ENCODE data around the gene CCDC142. TPM values are rescaled to one million over a fixed set of nuclear protein-coding genes. Genes with fewer than 3 reads are reported as not detected.

CCDC142 gene
- total and polyA plus RNA-seq, 10 donors = 2.8 to 59.4 (median 26.0) TPM

DNA sequence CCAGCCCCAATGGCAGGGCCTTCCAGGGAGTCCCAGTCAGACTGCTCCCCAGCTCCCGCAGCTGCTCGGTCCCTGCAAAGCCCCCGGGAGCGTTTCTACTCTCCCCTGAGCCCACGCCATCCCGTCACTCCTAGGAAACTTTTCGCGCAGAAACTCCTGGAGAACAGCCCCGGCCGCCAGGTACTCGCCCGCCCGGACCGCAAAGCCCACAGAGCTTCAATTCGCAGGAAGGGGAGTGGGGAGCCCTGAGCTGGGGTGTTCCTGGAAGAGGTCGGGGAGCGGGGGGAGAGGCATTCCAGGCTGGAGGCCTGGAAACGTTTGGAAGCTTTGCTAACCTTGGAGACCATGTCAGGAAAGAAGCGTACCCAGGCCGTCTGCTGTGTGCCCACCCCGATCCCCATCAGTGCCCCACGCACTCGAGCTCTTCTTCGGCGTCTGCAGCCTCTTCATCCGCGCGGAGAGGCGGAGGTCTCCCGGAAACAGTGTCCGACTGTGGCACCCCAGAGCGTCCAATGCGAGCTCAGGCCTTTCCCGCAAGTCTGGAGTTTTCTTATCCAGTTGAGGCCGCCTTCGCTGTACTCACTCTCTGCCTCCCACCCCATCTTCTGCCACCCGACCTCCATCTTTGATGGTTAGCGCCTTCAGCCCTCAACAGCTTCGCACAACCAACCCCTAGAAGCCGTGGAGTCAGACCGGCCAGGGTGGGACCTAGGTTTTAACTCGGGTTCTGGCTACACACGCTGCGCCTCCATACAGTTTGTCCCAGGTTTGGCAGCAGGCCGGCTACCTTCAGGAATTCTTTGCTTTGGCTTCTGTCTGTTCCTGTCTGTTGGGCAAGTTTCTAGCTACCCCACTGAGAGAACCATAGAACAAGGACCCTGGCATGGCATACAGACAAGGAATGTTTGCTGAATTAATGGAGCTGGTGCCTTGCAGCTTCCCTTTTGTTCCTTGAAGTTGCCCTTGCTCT lies 21.0 kb upstream of the CCDC142 start:
- DNase-seq = peak; percentile 74
- intact Hi-C loops (cut with DNase I; ENCODE audit: low total_unique reads) = loop anchor here (5.0 kb wide), 1 partner anchor 84 kb away; no protein-coding TSS in a partner anchor
- 48 to 61% (median 56%) methylated on average over 42 to 45 of the region's 45 CpGs for WGBS, 5 donors
- Histone ChIP-seq H3K36me3 (peaks cover 0 to 23% (median 16%) of the 10 kb centered on the region in 6 donors), H3K9me3 (no peaks in the 10 kb centered on the region), H3K4me1 (peaks cover 29 to 83% (median 74%) of the 10 kb centered on the region in 6 donors), H3K4me3 (peak overlapping the region; percentile 41 to 90 (median 54)), H3K27ac (peak overlapping the region; percentile 41 to 86 (median 71)), H3K27me3 (replicated peaks in 1 of 7) (peaks cover 9 to 57% (median 31%) of the 10 kb centered on the region in 7 donors)
- TF ChIP-seq, protein P1, sequence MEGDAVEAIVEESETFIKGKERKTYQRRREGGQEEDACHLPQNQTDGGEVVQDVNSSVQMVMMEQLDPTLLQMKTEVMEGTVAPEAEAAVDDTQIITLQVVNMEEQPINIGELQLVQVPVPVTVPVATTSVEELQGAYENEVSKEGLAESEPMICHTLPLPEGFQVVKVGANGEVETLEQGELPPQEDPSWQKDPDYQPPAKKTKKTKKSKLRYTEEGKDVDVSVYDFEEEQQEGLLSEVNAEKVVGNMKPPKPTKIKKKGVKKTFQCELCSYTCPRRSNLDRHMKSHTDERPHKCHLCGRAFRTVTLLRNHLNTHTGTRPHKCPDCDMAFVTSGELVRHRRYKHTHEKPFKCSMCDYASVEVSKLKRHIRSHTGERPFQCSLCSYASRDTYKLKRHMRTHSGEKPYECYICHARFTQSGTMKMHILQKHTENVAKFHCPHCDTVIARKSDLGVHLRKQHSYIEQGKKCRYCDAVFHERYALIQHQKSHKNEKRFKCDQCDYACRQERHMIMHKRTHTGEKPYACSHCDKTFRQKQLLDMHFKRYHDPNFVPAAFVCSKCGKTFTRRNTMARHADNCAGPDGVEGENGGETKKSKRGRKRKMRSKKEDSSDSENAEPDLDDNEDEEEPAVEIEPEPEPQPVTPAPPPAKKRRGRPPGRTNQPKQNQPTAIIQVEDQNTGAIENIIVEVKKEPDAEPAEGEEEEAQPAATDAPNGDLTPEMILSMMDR (IDR thresholded peaks at IDR 0.05 in 8 of 11, conservative IDR thresholded peaks at IDR 0.05 in 3 of 11) = no peak
- TF ChIP-seq POLR2AphosphoS5 (IDR thresholded peaks at IDR 0.05) = no peak
- no peak for TF ChIP-seq POLR2A (IDR thresholded peaks at IDR 0.05)

DNA sequence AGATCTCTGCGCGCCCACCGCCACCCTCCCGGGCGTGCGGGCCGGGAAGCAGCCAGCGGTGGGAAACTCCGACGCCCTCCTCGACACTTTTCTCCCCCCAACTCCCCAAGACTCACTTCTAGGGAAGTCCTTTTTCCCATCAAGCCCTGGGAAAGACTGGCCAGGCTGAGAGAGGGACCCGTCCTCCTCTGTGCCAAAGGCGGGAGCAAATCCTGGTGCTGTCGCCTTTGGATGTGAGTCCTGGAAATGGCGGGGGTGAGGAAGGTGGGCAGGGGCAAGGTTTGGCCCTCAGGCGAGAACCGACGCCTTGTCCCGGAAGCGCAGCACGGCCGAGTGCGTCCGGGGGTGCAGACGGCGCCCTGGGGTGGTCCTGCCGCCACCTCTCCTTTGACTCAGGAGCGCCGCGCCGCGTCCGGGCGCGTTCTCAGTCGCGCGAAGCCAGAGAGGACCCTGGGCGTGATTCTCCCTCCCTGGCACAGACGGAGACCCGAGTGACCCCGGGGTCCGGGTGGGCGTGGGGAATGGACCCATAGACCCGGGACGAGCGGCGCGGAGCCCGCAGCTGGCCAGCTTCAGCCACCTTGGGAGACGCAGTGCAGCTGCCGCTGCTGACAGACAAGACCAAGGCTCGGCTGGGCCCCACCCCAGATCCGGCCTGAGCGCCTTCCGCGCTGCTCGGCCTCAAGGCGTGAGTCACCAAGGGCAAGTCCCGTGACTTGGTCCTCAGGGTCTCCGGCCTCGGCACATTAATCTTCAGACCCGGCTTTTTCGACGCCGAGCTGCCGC lies 20.1 kb upstream of the CCDC142 start:
- intact Hi-C loops (cut with DNase I; ENCODE audit: low total_unique reads) = loop anchor here (5.0 kb wide), 1 partner anchor 84 kb away; no protein-coding TSS in a partner anchor
- peaks cover 35 to 84% (median 76%) of the 10 kb centered on the region in 6 donors for H3K4me1 ChIP-seq
- H3K36me3 ChIP-seq = peaks cover 0 to 23% (median 16%) of the 10 kb centered on the region in 6 donors
- peak overlapping the region; percentile 41 to 86 (median 71) for H3K27ac ChIP-seq
- H3K4me3 ChIP-seq = peak overlapping the region; percentile 41 to 90 (median 54)
- TF ChIP-seq, protein P1 (IDR thresholded peaks at IDR 0.05 in 8 of 11, conservative IDR thresholded peaks at IDR 0.05 in 3 of 11) = peak in 1 of 11 experiments; percentile 16
- TF ChIP-seq POLR2AphosphoS5 (IDR thresholded peaks at IDR 0.05) (peak; percentile 73 to 85 (median 78)), POLR2A (IDR thresholded peaks at IDR 0.05) (peak in 1 of 3 donors; percentile 17)
- DNase-seq = peak; percentile 93
- no peaks in the 10 kb centered on the region for H3K9me3 ChIP-seq
- H3K27me3 ChIP-seq (replicated peaks in 1 of 7) = peaks cover 9 to 66% (median 39%) of the 10 kb centered on the region in 7 donors
- WGBS, 5 donors = 1 to 2% (median 1%) methylated on average over 44 to 67 of the region's 67 CpGs

DNA sequence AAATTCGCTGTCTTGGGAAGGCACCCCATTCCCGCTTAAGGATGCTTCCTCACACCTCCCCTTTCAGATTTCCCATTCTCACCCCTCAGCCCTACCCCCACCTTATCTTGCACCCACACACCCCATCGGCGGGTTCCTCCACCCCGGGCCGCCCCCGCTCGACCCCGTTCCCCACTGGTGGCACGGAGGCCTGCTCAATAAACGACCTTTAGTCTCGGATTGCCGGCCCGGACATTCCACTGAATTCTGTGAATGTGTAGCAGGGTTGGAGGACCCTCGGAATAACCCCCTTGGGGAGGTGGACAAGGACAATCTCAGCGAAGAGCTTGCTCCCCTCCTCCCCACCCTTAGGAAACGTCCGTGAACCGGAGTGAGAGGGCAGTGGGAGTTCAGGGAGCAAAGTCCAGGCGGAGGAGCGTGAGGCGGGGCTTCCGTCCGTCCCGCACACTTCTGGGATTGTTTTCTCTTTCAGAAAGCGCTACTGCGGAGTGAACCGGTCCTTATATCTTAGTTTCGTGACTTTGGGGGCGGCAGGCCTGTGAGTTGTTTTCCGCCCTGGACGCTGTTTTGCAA lies 19.4 kb upstream of the CCDC142 start:
- 10 to 24% (median 14%) methylated on average over 32 of the region's 32 CpGs for WGBS, 5 donors
- peak overlapping the region; percentile 41 to 90 (median 54) for H3K4me3 ChIP-seq
- H3K27me3 ChIP-seq (replicated peaks in 1 of 7) = peaks cover 9 to 72% (median 41%) of the 10 kb centered on the region in 7 donors
- no peaks in the 10 kb centered on the region for H3K9me3 ChIP-seq
- peaks cover 0 to 23% (median 16%) of the 10 kb centered on the region in 6 donors for H3K36me3 ChIP-seq
- peak; percentile 72 for DNase-seq
- H3K27ac ChIP-seq = peak overlapping the region; percentile 41 to 86 (median 71)
- peaks cover 40 to 90% (median 82%) of the 10 kb centered on the region in 6 donors for H3K4me1 ChIP-seq
- peak in 2 of 3 donors; percentile 22 for TF ChIP-seq POLR2AphosphoS5 (IDR thresholded peaks at IDR 0.05)
- TF ChIP-seq, protein P1 (IDR thresholded peaks at IDR 0.05 in 8 of 11, conservative IDR thresholded peaks at IDR 0.05 in 3 of 11) = no peak
- intact Hi-C loops (cut with DNase I; ENCODE audit: low total_unique reads) = loop anchor here (5.0 kb wide), 1 partner anchor 85 kb away; no protein-coding TSS in a partner anchor

Measured in spleen (tissue), 11 donors.